K562 (cell line): ENCODE results near the gene ANO8. TPM values are rescaled to one million over a fixed set of nuclear protein-coding genes. Genes with fewer than 3 reads are reported as not detected.

Experiments used
- BRD9 ChIP-seq: fragments of 450-650 bp; IDR thresholded peaks from 2 replicates; pipeline ENCODE4 v1.6.1; 2018; ENCODE audit warnings: low read depth; ENCODE audit not compliant: partially characterized antibody
- CBX2 ChIP-seq: fragments of 200-600 bp; sonication (generic); IDR thresholded peaks from one replicate; pipeline ENCODE4 v1.6.1; 2012; ENCODE audit warnings: mild to moderate bottlenecking, low read length, inconsistent platforms; ENCODE audit not compliant: insufficient read depth, poor library complexity, severe bottlenecking
- CTBP1 ChIP-seq: fragments of 450-650 bp; IDR thresholded peaks from 2 replicates; pipeline ENCODE4 v1.6.1; 2016; ENCODE audit warnings: borderline replicate concordance
- CTCFL ChIP-seq: IDR thresholded peaks from 2 replicates; pipeline ENCODE4 v1.6.1; 2011; ENCODE audit warnings: borderline replicate concordance, low read depth, mild to moderate bottlenecking, moderate library complexity, low read length; ENCODE audit not compliant: insufficient read depth, poor library complexity, severe bottlenecking
- NONO ChIP-seq, 2 experiments: fragments of 200-400 bp in 1 of 2; fragments of 450-650 bp in 1 of 2; formaldehyde crosslinking in 1 of 2; IDR thresholded peaks; 2 replicates each; pipeline ENCODE4 v1.6.1; 2017; ENCODE audit warnings: low read depth in 2 of 2, mild to moderate bottlenecking in 2 of 2, moderate library complexity in 2 of 2, low read length in 1 of 2
- PHF8 ChIP-seq: fragments of 200-600 bp; sonication (generic); IDR thresholded peaks from 2 replicates; pipeline ENCODE4 v1.6.1; 2012; ENCODE audit warnings: mixed run types, mild to moderate bottlenecking, inconsistent platforms, low read length, moderate library complexity, borderline replicate concordance
- SRSF1 ChIP-seq: fragments of 200-400 bp; formaldehyde crosslinking; IDR thresholded peaks from 2 replicates; pipeline ENCODE4 v1.6.1; 2017; ENCODE audit warnings: mild to moderate bottlenecking, low read depth, low read length, moderate library complexity
- TAL1 ChIP-seq: fragments of 450-650 bp; IDR thresholded peaks from 2 replicates; pipeline ENCODE4 v1.6.1; 2016; ENCODE audit warnings: mild to moderate bottlenecking
- ZBTB40 ChIP-seq, 2 experiments: fragments of 450-650 bp in 1 of 2; sonication (generic) in 1 of 2; formaldehyde crosslinking in 1 of 2; IDR thresholded peaks; 2 replicates each; pipeline versions ENCODE4 v1.7.1 to v1.9.0; 2016 to 2022; ENCODE audit warnings: inconsistent platforms in 1 of 2, mild to moderate bottlenecking in 1 of 2, missing genetic modification reagents in 1 of 2
- ZNF133 ChIP-seq: fragments of 250-450 bp; sonication (Bioruptor Pico); IDR thresholded peaks from 2 replicates; pipeline ENCODE4 v1.4.0; 2020; ENCODE audit warnings: mild to moderate bottlenecking
- ZNF263 ChIP-seq: sonication (generic); formaldehyde crosslinking; IDR thresholded peaks from 2 replicates; pipeline ENCODE4 v1.8.0; 2022; ENCODE audit warnings: mild to moderate bottlenecking, missing genetic modification reagents, borderline replicate concordance
- ZNF280B ChIP-seq: fragments of 250-450 bp; sonication (Bioruptor Pico); IDR thresholded peaks from 2 replicates; pipeline ENCODE4 v1.5.1; 2021; ENCODE audit warnings: mild to moderate bottlenecking
- polyA plus RNA-seq, 8 experiments: library from polyadenylated mRNA; depleted of rRNA in 4 of 8; stranded (reverse) in 5 of 8; unstranded in 3 of 8; fragments of >200 nt; fragmentation: Nextera tagmentation in 2 of 8; fragmentation: Illumina TruSeq in 1 of 8; extraction: Ambion mirVana in 2 of 8; extraction: Trizol in 1 of 8; gene quantifications; 2 replicates each; pipeline versions ENCODE4 v1.2.1 to v1.2.3, GENCODE V29; 2011 to 2014; ENCODE audit warnings: inconsistent platforms in 1 of 8, missing spikeins in 1 of 8
- total RNA-seq, 7 experiments: library from RNA; depleted of rRNA in 6 of 7; stranded (reverse); fragments of >200 nt in 6 of 7; fragmentation: Illumina TruSeq in 2 of 7; extraction: Trizol in 2 of 7; gene quantifications; 2 replicates each; pipeline versions ENCODE4 v1.2.1 to v1.2.3, GENCODE V29; 2011 to 2021; ENCODE audit warnings: low replicate concordance in 1 of 7

Gene ANO8
- total and polyA plus RNA-seq, 9 of the 15 experiments (the other 6 are each of a cell fraction or from before 2014, with no cell fraction given), result 0.07 to 7.6 (median 2.3) TPM; not detected in 1

GRCh38 chr19:17332677-17333581 lies 1.7 kb downstream of the ANO8 start (continued):
- TF ChIP-seq BRD9 (no peak), ZNF133 (CRISPR knock-in tag) (no peak), CBX2 (no peak), TAL1 (no peak), ZNF280B (CRISPR knock-in tag) (no peak), SRSF1 (no peak), CTBP1 (0 out of 2 replicates have a peak, but pooled peaks have one; percentile 18), ZNF263 (CRISPR knock-in tag) (0 out of 2 replicates have a peak, but pooled peaks have one; percentile 9), PHF8 (no peak), CTCFL (no peak), ZBTB40 (IDR thresholded peaks at IDR 0.05) (no peak), ZBTB40 (CRISPR knock-in tag; IDR thresholded peaks at IDR 0.05) (no peak), NONO (IDR thresholded peaks at IDR 0.05; ENCODE audit: low read depth in 2 of 2, low read length in 1 of 2) (no peak)
